GM12892 (cell line): ENCODE data around the gene SLC4A2. TPM values are rescaled to one million over a fixed set of nuclear protein-coding genes. Genes with fewer than 3 reads are reported as not detected.
"Not testable (repeated sequence)": the region's sequence is repeated elsewhere in the genome, so short reads cannot be mapped to it uniquely, and the experiment has no call there.

Source experiments
- DNase-seq: peaks from one replicate; pipeline ENCODE4 v3.0.0; 2011; ENCODE audit not compliant: insufficient read length
- FAIRE-seq: peaks from 2 replicates; lab custom pipeline; 2011; peaks lifted over from hg19 to GRCh38; lab: Jason Lieb, UNC
- POLR2A ChIP-seq: IDR thresholded peaks from 2 replicates; pipeline ENCODE4 v1.6.1; 2011; ENCODE audit warnings: low read depth, low read length, control low read depth
- POLR2AphosphoS5 ChIP-seq: IDR thresholded peaks from 2 replicates; pipeline ENCODE4 v1.6.1; 2011; ENCODE audit warnings: low read depth, low read length, control low read depth
- TAF1 ChIP-seq: IDR thresholded peaks from 2 replicates; pipeline ENCODE4 v1.6.1; 2011; ENCODE audit warnings: low read depth, mild to moderate bottlenecking, control low read depth, low read length, borderline replicate concordance
- polyA plus RNA-seq: library from polyadenylated mRNA; unstranded; fragments of >200 nt; gene quantifications from one replicate; pipeline ENCODE4 v1.2.1, GENCODE V29; 2012; ENCODE audit warnings: missing spikeins, inconsistent platforms; ENCODE audit not compliant: missing spikeins

SLC4A2 gene, protein sequence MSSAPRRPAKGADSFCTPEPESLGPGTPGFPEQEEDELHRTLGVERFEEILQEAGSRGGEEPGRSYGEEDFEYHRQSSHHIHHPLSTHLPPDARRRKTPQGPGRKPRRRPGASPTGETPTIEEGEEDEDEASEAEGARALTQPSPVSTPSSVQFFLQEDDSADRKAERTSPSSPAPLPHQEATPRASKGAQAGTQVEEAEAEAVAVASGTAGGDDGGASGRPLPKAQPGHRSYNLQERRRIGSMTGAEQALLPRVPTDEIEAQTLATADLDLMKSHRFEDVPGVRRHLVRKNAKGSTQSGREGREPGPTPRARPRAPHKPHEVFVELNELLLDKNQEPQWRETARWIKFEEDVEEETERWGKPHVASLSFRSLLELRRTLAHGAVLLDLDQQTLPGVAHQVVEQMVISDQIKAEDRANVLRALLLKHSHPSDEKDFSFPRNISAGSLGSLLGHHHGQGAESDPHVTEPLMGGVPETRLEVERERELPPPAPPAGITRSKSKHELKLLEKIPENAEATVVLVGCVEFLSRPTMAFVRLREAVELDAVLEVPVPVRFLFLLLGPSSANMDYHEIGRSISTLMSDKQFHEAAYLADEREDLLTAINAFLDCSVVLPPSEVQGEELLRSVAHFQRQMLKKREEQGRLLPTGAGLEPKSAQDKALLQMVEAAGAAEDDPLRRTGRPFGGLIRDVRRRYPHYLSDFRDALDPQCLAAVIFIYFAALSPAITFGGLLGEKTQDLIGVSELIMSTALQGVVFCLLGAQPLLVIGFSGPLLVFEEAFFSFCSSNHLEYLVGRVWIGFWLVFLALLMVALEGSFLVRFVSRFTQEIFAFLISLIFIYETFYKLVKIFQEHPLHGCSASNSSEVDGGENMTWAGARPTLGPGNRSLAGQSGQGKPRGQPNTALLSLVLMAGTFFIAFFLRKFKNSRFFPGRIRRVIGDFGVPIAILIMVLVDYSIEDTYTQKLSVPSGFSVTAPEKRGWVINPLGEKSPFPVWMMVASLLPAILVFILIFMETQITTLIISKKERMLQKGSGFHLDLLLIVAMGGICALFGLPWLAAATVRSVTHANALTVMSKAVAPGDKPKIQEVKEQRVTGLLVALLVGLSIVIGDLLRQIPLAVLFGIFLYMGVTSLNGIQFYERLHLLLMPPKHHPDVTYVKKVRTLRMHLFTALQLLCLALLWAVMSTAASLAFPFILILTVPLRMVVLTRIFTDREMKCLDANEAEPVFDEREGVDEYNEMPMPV
- 38.7 TPM for polyA plus RNA-seq

DNA sequence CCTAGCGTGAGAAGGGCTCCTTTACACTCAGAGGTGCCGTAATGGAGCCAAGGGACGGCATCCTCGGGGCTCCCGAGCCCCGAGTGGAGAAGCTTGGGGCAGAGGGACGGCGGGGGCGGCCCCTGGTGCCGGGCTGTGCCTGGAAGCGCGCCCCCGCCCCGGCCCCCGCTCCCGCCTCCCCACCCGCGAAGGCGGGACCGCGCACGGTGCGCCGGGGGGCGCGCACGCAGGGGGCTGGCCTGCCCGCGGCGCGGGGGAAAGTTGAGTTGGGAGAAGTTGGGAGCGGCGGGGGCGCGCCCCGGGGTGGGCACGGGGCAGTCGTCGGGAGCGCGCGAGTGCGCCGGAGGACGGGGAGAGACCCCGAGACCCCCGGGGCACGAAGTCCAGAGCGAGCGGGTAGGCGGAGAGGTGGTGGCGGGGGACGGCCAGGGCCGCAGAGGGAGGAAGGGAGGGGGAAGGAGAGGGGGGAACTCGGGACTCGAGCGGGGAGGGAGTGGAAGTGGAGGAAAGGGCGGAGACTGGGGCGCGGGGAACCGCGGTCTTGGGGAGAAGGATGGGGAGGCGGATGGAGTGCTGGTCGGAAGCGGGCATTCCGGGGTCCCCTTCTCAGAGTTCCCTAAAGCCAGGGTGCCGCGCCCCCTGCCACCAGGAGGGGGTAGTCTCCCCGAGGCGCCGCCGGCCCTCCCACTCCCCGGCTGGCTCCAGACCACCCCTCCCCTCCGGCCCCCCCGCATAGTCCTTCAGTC is at the start of gene SLC4A2:
SLC4A2 (plus strand) TSS at position 223 of the 746 bp plus-strand sequence. CDS start 2,399 bp downstream, outside the sequence.
- FAIRE-seq (peak; percentile 86), DNase-seq (peak; percentile 96)
- TF ChIP-seq POLR2AphosphoS5 = no peak
- no peak for TF ChIP-seq TAF1
- TF ChIP-seq POLR2A = peak; percentile 35; the same call in 1 of the 2 replicates

DNA sequence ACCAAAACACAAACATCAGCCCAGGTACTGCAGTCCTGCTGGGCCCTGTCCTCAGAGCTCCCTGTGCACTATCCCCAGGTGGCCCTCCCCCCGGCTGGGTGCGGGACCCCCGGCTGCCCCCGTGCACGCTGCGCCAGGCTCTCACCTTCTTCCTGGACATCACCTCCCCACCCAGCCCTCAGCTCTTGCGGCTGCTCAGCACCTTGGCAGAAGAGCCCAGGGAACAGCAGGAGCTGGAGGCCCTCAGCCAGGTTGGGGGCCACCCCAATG is 49.4 kb upstream of the SLC4A2 start:
- DNase-seq (no peak), FAIRE-seq (no peak)
- TF ChIP-seq POLR2AphosphoS5 (no peak), POLR2A (no peak), TAF1 (no peak)

DNA sequence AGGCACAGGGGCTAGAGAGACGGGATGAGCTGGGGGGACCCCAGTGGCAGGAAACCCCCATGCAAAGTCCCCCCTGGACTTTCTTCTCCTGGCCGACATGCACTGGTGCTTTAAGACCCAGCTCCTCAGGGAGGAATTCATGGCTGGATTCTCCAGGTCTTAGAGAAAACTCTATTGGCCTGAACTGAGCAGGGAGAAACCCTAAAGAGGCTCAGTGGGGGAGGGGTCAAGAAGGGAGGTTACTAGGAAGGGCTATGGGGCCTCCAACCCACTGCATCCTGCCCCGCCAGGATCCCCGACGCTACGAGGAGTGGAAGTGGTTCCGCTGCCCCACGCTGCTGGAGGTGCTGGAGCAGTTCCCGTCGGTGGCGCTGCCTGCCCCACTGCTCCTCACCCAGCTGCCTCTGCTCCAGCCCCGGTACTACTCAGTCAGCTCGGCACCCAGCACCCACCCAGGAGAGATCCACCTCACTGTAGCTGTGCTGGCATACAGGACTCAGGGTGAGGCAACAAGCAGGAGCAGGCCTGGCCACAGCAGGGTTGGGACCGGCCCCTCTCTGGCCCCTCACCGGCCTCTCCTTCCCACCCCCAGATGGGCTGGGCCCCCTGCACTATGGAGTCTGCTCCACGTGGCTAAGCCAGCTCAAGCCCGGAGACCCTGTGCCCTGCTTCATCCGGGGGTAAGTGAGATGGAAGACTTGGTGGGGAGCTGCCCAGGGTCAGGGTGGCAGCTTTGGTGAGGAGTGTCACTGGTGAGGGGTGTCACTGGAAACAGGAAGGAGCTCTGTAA is 48.9 kb upstream of the SLC4A2 start:
- FAIRE-seq = no peak

DNA sequence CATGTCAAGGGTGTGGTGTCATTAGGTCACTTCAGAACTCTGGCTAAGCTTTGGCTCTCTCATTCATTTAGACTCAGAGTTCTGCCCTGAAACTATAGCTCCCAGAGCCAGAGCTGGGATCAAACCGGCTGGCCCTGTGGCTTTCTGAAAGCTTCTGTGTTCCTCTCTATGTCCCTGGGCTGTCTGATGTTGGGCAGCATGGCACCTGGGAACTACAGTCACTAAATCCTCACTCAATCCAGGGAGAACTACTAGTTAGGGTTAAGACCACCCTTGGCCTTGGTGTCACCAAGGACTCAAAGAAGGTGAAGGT is 48.3 kb upstream of the SLC4A2 start:
- no peak for FAIRE-seq

More for the DNA sequence above, 48.9 kb upstream of the SLC4A2 start:
- TF ChIP-seq TAF1 (no peak), POLR2A (no peak), POLR2AphosphoS5 (no peak)
- no peak for DNase-seq

DNA sequence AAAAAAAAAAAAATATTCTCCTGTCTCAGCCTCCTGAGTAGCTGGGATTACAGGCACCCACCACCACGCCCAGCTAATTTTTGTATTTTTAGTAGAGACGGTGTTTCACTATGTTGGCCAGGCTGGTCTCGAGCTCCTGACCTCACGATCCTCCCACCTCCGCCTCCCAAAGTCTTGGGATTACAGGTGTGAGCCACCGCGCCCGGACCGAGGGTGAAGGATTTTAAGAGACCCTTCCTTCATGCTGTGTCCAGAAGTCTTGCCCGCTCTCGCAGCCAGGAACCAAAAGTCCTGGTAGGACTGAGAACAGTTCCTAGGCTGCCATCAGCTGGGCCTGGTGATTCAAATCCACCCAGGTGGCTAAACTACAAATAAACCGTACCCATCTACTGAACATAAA is 47.8 kb upstream of the SLC4A2 start:
- FAIRE-seq, DNase-seq: not testable (repeated sequence)

More for the DNA sequence above, 48.3 kb upstream of the SLC4A2 start:
- TF ChIP-seq POLR2A (no peak), TAF1 (no peak), POLR2AphosphoS5 (no peak)
- DNase-seq = no peak

DNA sequence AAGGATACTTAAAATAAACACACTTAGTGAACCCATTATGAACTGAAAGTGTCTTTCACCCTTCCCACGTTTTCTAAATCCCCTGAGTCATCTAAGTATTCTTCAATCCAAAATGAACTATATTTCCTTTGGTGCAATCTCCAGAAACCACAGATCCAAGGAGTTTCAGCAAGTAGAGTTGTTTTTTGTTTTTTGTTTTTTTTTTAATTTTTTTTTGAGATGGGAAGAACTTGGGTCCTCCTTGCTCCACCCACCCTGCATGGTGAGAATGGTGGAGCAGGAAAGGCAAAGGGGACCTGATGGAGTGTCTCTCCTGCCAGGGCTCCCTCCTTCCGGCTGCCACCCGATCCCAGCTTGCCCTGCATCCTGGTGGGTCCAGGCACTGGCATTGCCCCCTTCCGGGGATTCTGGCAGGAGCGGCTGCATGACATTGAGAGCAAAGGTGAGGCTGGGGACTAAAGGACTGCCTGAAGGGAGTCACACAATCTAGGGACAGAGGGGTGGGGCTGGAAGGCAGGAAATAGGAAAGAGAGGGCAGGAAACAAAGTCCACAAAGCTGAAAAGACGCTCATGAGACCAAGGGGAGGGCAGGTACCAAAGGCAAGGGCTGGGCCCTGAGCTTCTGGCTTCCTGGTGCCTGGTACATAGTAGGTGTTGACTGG is 47.2 kb upstream of the SLC4A2 start:
- FAIRE-seq (no peak), DNase-seq (no peak)
- no peak for TF ChIP-seq POLR2A

DNA sequence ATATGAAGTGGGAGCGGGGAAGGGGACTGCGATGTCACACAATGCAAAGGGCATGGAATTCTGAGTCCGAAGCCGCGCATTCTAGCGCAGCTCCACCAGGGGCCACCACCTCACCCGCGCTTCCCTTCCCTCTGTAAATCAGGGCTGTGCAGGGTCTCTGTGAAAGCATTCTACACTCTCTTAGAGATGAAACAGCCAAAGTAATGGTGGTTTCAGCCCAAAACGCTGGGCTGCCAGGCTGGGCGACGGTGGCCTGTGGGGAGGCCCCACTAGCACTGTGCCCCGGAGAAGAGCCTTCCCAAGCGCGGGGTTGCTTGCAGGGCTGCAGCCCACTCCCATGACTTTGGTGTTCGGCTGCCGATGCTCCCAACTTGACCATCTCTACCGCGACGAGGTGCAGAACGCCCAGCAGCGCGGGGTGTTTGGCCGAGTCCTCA is 46.5 kb upstream of the SLC4A2 start:
- TF ChIP-seq POLR2AphosphoS5 (no peak), POLR2A (no peak), TAF1 (no peak)
- DNase-seq (no peak), FAIRE-seq (no peak)

DNA sequence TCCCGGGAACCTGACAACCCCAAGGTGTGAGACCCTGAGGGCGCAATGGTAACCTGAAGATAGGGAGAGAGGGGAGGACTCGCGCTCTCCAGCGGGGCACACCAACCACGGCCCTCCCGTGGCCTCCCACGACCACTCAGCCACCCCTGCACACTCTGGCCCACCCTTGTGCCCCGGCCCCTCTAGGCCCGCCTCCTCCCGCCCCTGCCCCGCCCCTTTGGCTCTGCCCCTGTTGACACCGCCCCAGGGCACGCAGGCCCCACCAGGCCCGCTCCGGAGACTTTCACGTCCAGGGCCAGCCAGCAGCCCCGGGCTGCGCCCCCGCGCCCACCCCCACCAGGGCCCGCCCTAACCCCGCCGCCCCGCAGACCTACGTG is 46.0 kb upstream of the SLC4A2 start:
- no peak for FAIRE-seq
- TF ChIP-seq POLR2AphosphoS5 = no peak
- no peak for TF ChIP-seq TAF1
- no peak for TF ChIP-seq POLR2A
- no peak for DNase-seq

DNA sequence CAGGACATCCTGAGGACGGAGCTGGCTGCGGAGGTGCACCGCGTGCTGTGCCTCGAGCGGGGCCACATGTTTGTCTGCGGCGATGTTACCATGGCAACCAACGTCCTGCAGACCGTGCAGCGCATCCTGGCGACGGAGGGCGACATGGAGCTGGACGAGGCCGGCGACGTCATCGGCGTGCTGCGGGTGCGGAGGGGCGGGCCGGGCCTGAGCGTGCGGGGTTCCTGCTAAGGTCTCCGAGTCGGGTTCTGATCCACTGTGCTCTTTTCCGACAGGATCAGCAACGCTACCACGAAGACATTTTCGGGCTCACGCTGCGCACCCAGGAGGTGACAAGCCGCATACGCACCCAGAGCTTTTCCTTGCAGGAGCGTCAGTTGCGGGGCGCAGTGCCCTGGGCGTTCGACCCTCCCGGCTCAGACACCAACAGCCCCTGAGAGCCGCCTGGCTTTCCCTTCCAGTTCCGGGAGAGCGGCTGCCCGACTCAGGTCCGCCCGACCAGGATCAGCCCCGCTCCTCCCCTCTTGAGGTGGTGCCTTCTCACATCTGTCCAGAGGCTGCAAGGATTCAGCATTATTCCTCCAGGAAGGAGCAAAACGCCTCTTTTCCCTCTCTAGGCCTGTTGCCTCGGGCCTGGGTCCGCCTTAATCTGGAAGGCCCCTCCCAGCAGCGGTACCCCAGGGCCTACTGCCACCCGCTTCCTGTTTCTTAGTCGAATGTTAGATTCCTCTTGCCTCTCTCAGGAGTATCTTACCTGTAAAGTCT is 45.5 kb upstream of the SLC4A2 start:
- no peak for TF ChIP-seq TAF1
- TF ChIP-seq POLR2AphosphoS5 = no peak
- no peak for TF ChIP-seq POLR2A
- FAIRE-seq (peak; percentile 82), DNase-seq (peak; percentile 67)
